BLaER1 treated with 17β-estradiol and CSF1 and Interleukin-3, amounts not matched to agents 10 nM and 100 nM (cell line): Measurements from ENCODE around the gene MFAP5.

ENCODE experiments used
- H3K27ac ChIP-seq, 11 experiments: shearing (Covaris generic); formaldehyde crosslinking; 2 replicates each; pipeline ENCODE4 v1.8.1; 2022
- H3K27me3 ChIP-seq, 11 experiments: shearing (Covaris generic); formaldehyde crosslinking; 2 replicates each; pipeline ENCODE4 v1.8.1; 2022
- H3K36me3 ChIP-seq, 11 experiments: shearing (Covaris generic); formaldehyde crosslinking; 2 replicates each; pipeline ENCODE4 v1.8.1; 2022
- H3K4me1 ChIP-seq, 10 experiments: shearing (Covaris generic); formaldehyde crosslinking; 2 replicates each; pipeline ENCODE4 v1.8.1; 2022
- H3K4me2 ChIP-seq, 11 experiments: shearing (Covaris generic); formaldehyde crosslinking; 2 replicates each; pipeline ENCODE4 v1.8.1; 2022
- H3K4me3 ChIP-seq, 10 experiments: shearing (Covaris generic); formaldehyde crosslinking; 2 replicates each; pipeline ENCODE4 v1.8.1; 2022
- H3K9ac ChIP-seq, 11 experiments: shearing (Covaris generic); formaldehyde crosslinking; 2 replicates each; pipeline ENCODE4 v1.8.1; 2022
- H3K9me3 ChIP-seq, 11 experiments: shearing (Covaris generic); formaldehyde crosslinking; replicated peaks in 1 of 11; 2 replicates each; pipeline ENCODE4 v1.8.1; 2022
- H4K20me1 ChIP-seq, 11 experiments: shearing (Covaris generic); formaldehyde crosslinking; 2 replicates each; pipeline ENCODE4 v1.8.1; 2022
- Cebpa-rat ChIP-seq, 11 experiments: shearing (Covaris generic); IDR thresholded peaks; 2 replicates each; pipeline ENCODE4 v1.8.1; 2022

The MFAP5 gene

GRCh38 chr12:8606890-8607289 lies 55.7 kb downstream of the MFAP5 start:
- TF ChIP-seq Cebpa-rat (IDR thresholded peaks at IDR 0.05): no peak
- Histone ChIP-seq H3K9ac (no peak overlapping the region), H3K4me1 (peaks cover 43 to 95% (median 55%) of the 10 kb centered on the region in 10 experiments), H3K9me3 (peaks cover 0 to 6% (median 0%) of the 10 kb centered on the region in 11 experiments; a peak in 2 of 22 replicates), H3K27ac (no peak overlapping the region), H3K4me3 (no peak overlapping the region), H3K27me3 (no peaks in the 10 kb centered on the region), H4K20me1 (no peaks in the 10 kb centered on the region), H3K4me2 (peak overlapping the region in 5 of 11 experiments; percentile 13 to 81 (median 34); a peak in 8 of 22 replicates), H3K36me3 (no peaks in the 10 kb centered on the region)

- Histone ChIP-seq H3K4me1 (peaks cover 24 to 84% (median 37%) of the 10 kb centered on the region in 10 experiments), H3K4me2 (peak overlapping the region in 1 of 11 experiments; percentile 80; a peak in 3 of 22 replicates), H3K4me3 (no peak overlapping the region), H3K36me3 (no peaks in the 10 kb centered on the region), H3K9me3 (peaks cover 0 to 6% (median 0%) of the 10 kb centered on the region in 11 experiments; a peak in 2 of 22 replicates), H3K9ac (no peak overlapping the region), H3K27ac (no peak overlapping the region), H4K20me1 (no peaks in the 10 kb centered on the region), H3K27me3 (no peaks in the 10 kb centered on the region)
- TF ChIP-seq Cebpa-rat (IDR thresholded peaks at IDR 0.05): no peak
These were observed 57.6 kb downstream of the MFAP5 start for GRCh38 chr12:8605057-8605456.

- Histone ChIP-seq H3K4me1 (peaks cover 12 to 72% (median 25%) of the 10 kb centered on the region in 10 experiments), H3K27me3 (no peaks in the 10 kb centered on the region), H3K27ac (no peak overlapping the region)
These were observed 58.8 kb downstream of the MFAP5 start for GRCh38 chr12:8603856-8604255.

GRCh38 chr12:8603286-8603685 lies 59.3 kb downstream of the MFAP5 start:
- no peak for TF ChIP-seq Cebpa-rat (IDR thresholded peaks at IDR 0.05)
- Histone ChIP-seq H3K4me2 (peak overlapping the region; percentile 13 to 80 (median 62)), H3K27me3 (no peaks in the 10 kb centered on the region), H3K36me3 (no peaks in the 10 kb centered on the region), H3K9me3 (peaks cover 0 to 6% (median 0%) of the 10 kb centered on the region in 11 experiments; a peak in 2 of 22 replicates), H3K9ac (no peak overlapping the region), H3K4me1 (peaks cover 10 to 66% (median 22%) of the 10 kb centered on the region in 10 experiments), H3K27ac (no peak overlapping the region; a peak in 1 of 22 replicates), H4K20me1 (no peaks in the 10 kb centered on the region), H3K4me3 (no peak overlapping the region)

More at GRCh38 chr12:8603856-8604255, 58.8 kb downstream of the MFAP5 start:
- H3K4me3 ChIP-seq: no peak overlapping the region
- H3K36me3 ChIP-seq: no peaks in the 10 kb centered on the region
- H4K20me1 ChIP-seq: no peaks in the 10 kb centered on the region
- H3K9me3 ChIP-seq: peaks cover 0 to 6% (median 0%) of the 10 kb centered on the region in 11 experiments; a peak in 2 of 22 replicates
- H3K4me2 ChIP-seq: peak overlapping the region in 10 of 11 experiments; percentile 13 to 80 (median 62); a peak in 18 of 22 replicates
- H3K9ac ChIP-seq: no peak overlapping the region
- TF ChIP-seq Cebpa-rat (IDR thresholded peaks at IDR 0.05): no peak

GRCh38 chr12:8596561-8596960 lies 66.1 kb downstream of the MFAP5 start:
- no peak overlapping the region for H3K27ac ChIP-seq
- no peak overlapping the region for H3K4me3 ChIP-seq
- no peaks in the 10 kb centered on the region for H4K20me1 ChIP-seq
- no peak overlapping the region for H3K9ac ChIP-seq
- H3K9me3 ChIP-seq: no peaks in the 10 kb centered on the region
- H3K36me3 ChIP-seq: no peaks in the 10 kb centered on the region
- peaks cover 0 to 14% (median 0%) of the 10 kb centered on the region in 10 experiments; a peak in 6 of 20 replicates for H3K4me1 ChIP-seq
- TF ChIP-seq Cebpa-rat (IDR thresholded peaks at IDR 0.05): no peak
- no peaks in the 10 kb centered on the region for H3K27me3 ChIP-seq
- no peak overlapping the region for H3K4me2 ChIP-seq
